ENCODE measurements around the gene SPOUT1.

SPOUT1 gene

DNA sequence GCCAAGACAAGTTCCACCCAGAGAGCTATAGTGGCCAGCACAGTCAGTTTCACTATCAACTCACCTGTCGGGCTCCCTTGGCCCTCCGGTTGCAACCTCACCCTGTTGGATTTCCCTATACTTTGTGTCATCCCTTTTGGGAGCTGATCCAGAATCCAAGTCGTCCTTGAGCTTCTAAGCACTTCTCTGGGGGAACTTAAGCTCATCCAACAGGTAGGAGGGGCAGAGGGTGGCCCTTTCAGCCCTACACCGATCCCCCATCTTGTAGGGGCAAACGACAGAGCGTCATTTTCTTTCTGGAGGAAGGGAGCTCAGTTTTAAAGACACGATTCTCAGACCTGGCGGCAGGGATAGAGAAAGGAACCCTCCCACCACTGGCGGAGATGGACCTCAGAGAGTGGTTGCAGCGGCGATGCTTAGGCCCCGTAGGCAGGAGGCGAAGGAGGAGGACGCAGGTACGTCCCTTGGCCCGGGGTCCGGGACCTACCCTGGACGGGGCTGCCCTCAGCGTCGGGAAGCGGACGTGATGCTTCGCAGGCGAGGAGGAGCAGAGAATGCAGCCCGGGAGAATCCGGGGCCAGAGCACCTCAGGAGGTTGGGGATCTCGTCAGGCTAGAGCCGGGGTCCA lies 58.4 kb downstream of the SPOUT1 start:
- DNase-seq = no peak

DNA sequence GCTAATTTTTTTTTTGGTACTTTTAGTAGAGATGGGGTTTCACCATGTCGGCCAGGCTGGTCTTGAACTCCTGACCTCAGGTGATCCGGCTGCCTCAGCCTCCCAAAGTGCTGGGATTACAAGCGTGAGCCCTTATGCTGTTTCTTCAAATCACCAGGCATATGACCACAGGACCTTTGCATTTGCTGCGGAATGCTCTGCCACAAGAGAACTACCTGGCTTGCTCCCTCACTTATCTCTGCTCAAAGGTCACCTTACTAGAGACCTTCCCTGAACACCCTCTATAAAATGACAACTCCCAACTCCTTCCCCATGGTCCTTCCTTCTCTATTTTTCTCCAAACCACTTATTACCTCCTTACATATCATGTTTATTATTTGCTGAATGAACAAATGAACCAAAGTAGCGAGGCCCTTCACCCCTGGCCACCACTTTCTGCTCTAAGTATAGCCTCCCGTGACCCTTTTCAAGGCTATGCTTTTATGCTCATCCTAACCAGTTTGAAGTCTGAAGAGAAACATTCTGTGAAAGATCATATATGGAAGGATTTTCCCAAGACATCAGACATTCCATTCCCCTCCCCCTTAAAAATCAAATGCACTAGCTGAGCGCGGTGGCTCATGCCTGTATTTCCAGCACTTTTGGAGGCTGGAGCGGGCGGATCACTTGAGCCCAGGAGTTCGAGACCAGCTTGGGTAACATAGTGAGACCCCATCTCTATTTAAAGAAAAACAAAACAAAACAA lies 59.1 kb downstream of the SPOUT1 start:
- no peak for DNase-seq
